Effector memory CD8-positive, alpha-beta T cell (primary cell): ENCODE measurements around the gene ITIH2.
"Not testable (repeated sequence)": the region's sequence is repeated elsewhere in the genome, so short reads cannot be mapped to it uniquely, and the experiment has no call there.

Source experiments
- ATAC-seq: fragments of 150-1000 bp; cut with Tn5 transposase; replicated peaks from 2 replicates; pipeline ENCODE4 v1.10.0; 2021; ENCODE audit warnings: mild to moderate bottlenecking, moderate library complexity
- DNase-seq, 3 experiments: peaks; one replicate each; pipeline ENCODE4 v3.0.0; 2021
- H3K27ac Mint-ChIP-seq, 2 donors: one replicate each; pipeline ENCODE4 v1.8.0; 2022; ENCODE audit warnings: mild to moderate bottlenecking in 2 of 2, mixed read lengths in 2 of 2, moderate library complexity in 2 of 2
- H3K27me3 Mint-ChIP-seq, 2 donors: one replicate each; pipeline ENCODE4 v1.8.0; 2022; ENCODE audit warnings: mixed read lengths in 2 of 2
- H3K36me3 Mint-ChIP-seq: one replicate; pipeline ENCODE4 v1.8.0; 2022; ENCODE audit warnings: mild to moderate bottlenecking, moderate library complexity, mixed read lengths; ENCODE audit not compliant: insufficient read depth
- H3K4me1 Mint-ChIP-seq, 2 donors: one replicate each; pipeline ENCODE4 v1.8.0; 2022; ENCODE audit warnings: low read depth in 2 of 2, mixed read lengths in 2 of 2
- H3K4me3 Mint-ChIP-seq, 2 donors: one replicate each; pipeline ENCODE4 v1.8.0; 2022; ENCODE audit warnings: mild to moderate bottlenecking in 2 of 2, mixed read lengths in 2 of 2, moderate library complexity in 2 of 2
- H3K9me3 Mint-ChIP-seq, 2 donors: one replicate each; pipeline ENCODE4 v1.8.0; 2022; ENCODE audit warnings: mixed read lengths in 2 of 2

Gene ITIH2

DNA sequence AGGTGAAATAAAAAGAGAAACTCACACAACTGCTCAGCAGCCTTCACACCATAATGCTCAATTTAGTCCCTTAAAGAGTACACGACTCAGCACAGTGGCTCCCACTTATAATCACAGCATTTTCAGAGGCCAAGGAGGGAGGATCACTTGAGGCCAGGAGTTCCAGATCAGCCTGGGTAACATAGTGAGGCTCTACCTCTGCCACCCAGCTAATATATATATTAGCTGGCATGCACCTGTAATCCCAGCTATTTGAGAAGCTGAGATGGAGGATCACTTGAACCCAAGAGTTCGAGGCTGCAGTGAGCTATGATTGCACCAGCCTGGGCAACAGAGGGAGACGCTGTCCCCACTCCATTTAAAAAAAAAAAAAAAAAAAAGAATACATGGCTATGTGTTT lies 2.2 kb downstream of the ITIH2 start:
- ATAC-seq (no peak), DNase-seq (no peak)
- no peak overlapping the region for H3K27ac Mint-ChIP-seq
- no peaks in the 10 kb centered on the region for H3K36me3 Mint-ChIP-seq
- no peaks in the 10 kb centered on the region for H3K4me1 Mint-ChIP-seq
- H3K9me3 Mint-ChIP-seq: no peaks in the 10 kb centered on the region
- H3K4me3 Mint-ChIP-seq: no peak overlapping the region
- peaks cover 47 to 67% of the 10 kb centered on the region in 2 donors for H3K27me3 Mint-ChIP-seq

DNA sequence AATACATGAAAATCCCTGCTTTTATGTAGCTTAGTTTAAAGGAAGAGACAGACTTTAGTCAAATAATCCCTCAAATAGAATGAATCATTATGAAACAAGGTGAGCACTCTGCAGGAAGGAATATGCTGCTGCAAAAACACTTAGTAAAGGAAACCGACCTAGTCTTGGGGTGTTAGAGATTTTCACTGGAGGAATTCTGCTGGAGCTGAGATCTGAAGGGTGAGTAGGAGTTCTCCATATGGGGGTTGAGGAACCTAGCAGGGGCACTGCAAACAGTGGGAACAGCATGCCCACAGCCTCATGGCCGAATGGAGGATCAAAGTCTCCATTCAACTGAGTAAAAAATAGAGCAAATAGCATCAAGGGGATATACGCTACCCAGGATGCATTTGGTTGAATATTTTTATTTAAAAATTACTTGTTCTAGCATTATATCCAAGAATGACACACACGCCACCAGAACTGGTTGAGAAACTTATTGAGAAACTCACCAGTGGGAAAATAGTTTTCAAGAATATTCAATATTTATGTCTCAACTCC lies 3.5 kb downstream of the ITIH2 start:
- no peak for ATAC-seq
- Mint-ChIP-seq H3K4me3 (no peak overlapping the region), H3K4me1 (no peaks in the 10 kb centered on the region), H3K9me3 (no peaks in the 10 kb centered on the region), H3K27ac (no peak overlapping the region), H3K27me3 (peaks cover 46 to 69% of the 10 kb centered on the region in 2 donors), H3K36me3 (no peaks in the 10 kb centered on the region)
- DNase-seq: no peak

DNA sequence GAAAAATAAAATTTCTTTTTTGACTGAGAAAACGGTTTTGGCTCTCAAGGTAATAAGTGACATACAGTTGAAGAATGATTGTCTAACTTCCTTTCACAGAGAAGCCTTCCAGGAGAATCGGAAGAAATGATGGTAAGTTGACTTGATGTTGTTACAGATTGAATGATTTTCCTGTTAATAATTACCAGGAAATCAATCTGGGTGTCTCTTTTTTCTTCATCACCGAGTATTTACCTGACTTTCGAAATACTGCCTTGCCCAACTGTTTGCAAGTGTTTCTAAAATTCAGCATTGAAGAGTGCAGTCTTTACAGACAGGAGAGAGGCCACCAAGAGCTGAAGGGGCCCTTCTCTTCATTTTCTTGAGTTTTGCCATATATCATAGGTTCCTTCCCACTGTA lies 4.0 kb downstream of the ITIH2 start:
- DNase-seq: no peak
- no peaks in the 10 kb centered on the region for H3K36me3 Mint-ChIP-seq
- no peaks in the 10 kb centered on the region for H3K9me3 Mint-ChIP-seq
- no peak for ATAC-seq
- peaks cover 44 to 69% of the 10 kb centered on the region in 2 donors for H3K27me3 Mint-ChIP-seq
- no peak overlapping the region for H3K27ac Mint-ChIP-seq
- no peaks in the 10 kb centered on the region for H3K4me1 Mint-ChIP-seq
- no peak overlapping the region for H3K4me3 Mint-ChIP-seq

DNA sequence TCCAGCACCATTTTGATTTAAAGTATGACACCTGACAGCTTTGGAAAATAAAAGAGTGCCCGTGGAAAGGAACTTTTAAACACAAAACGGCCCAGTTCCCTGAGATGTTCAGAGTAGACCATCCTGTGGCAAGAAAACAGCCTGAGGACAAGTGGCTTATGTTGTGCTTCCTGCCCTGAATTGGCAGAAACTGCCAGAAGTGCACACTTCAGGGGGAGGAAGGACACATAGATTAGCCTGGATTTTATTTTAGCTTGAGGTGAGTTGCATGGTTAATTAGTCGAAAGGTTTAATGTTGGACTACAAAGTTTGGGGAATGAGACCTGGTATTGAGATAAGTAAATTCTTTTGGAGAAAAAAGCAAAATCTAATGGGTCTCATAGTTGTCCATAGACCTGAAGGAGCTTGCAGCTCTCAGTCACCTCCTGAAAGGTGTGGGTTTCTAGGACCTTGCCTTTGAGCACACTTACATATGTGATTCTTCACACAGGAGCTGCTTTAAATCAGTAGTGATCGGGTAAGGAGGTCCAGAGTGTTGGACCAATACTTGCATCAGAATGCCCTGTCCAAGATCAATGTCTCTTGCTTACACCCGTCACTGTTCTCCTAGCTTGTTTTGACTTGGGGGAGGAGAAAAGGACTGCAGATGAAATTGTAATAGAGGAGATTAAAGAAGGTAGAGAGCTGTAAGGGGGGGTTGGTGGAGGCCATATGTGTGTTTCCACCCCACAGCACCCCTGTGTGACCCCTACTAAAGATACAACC lies 4.9 kb downstream of the ITIH2 start:
- H3K36me3 Mint-ChIP-seq: no peaks in the 10 kb centered on the region
- no peak for DNase-seq

DNA sequence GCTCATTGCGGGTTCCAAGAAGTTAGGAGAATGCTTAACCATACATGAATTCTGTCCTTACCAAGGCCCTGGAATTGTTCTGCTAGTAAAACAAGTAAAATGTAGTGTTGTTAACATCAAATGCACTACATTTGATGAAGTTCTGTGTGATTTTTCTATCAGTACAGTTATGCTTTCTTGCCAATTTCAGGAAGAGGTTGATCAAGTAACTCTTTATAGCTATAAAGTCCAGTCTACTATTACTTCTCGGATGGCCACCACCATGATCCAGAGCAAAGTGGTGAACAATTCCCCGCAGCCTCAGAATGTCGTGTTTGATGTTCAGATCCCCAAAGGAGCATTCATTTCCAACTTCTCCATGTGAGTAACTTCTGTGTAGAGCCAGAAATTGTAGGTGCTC lies 5.7 kb downstream of the ITIH2 start:
- no peaks in the 10 kb centered on the region for H3K4me1 Mint-ChIP-seq
- H3K27me3 Mint-ChIP-seq: peaks cover 36 to 65% of the 10 kb centered on the region in 2 donors
- no peaks in the 10 kb centered on the region for H3K9me3 Mint-ChIP-seq
- DNase-seq: no peak
- H3K4me3 Mint-ChIP-seq: no peak overlapping the region
- no peak for ATAC-seq
- no peaks in the 10 kb centered on the region for H3K36me3 Mint-ChIP-seq
- no peak overlapping the region for H3K27ac Mint-ChIP-seq

More for the DNA sequence above, 4.9 kb downstream of the ITIH2 start:
- Mint-ChIP-seq H3K4me3 (no peak overlapping the region), H3K9me3 (no peaks in the 10 kb centered on the region), H3K27ac (no peak overlapping the region), H3K4me1 (no peaks in the 10 kb centered on the region), H3K27me3 (peaks cover 44 to 69% of the 10 kb centered on the region in 2 donors)
- no peak for ATAC-seq

DNA sequence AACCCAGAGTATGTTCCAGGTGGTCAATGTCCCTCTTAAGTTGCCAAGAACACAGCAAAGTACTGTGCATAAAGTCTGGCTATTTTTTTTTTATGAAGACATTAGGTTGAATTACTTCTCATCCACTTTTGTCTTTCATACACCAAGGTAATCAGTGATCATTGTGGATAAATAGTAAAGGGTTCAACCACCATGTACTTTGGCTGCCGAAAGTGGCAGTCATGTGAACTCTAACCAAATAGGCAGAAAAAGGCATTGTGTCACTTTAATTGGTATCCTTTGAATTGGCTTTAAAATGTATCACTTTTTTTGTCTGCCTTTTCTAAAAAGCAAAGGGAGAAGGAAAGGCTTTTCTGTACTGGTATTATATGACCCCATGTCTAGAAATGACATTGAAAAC lies 7.3 kb downstream of the ITIH2 start:
- ATAC-seq (no peak), DNase-seq (no peak)
- H3K4me3 Mint-ChIP-seq: no peak overlapping the region

DNA sequence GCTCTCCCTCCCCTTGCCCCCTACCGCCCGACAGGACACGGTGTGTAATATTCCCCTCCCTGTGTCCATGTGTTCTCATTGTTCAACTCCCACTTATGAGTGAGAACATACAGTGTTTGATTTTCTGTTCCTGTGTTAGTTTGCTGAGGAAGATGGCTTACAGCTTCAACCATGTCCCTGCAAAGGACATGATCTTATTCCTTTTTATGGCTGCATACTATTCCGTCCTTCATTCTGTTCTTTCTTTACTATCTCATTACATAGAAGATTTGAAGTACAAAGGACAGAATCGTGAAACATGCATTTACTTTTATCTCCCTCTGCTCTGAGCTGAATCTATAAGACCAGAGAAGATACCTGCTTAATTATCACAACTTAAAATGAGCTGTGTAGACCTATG lies 8.0 kb downstream of the ITIH2 start:
- peaks cover 34 to 64% of the 10 kb centered on the region in 2 donors for H3K27me3 Mint-ChIP-seq
- H3K9me3 Mint-ChIP-seq, H3K27ac Mint-ChIP-seq, H3K36me3 Mint-ChIP-seq, H3K4me1 Mint-ChIP-seq, DNase-seq, H3K4me3 Mint-ChIP-seq, ATAC-seq: not testable (repeated sequence)

More for the DNA sequence above, 7.3 kb downstream of the ITIH2 start:
- H3K4me1 Mint-ChIP-seq: no peaks in the 10 kb centered on the region
- H3K27me3 Mint-ChIP-seq: peaks cover 34 to 64% of the 10 kb centered on the region in 2 donors
- no peaks in the 10 kb centered on the region for H3K9me3 Mint-ChIP-seq
- no peak overlapping the region for H3K27ac Mint-ChIP-seq
- no peaks in the 10 kb centered on the region for H3K36me3 Mint-ChIP-seq

DNA sequence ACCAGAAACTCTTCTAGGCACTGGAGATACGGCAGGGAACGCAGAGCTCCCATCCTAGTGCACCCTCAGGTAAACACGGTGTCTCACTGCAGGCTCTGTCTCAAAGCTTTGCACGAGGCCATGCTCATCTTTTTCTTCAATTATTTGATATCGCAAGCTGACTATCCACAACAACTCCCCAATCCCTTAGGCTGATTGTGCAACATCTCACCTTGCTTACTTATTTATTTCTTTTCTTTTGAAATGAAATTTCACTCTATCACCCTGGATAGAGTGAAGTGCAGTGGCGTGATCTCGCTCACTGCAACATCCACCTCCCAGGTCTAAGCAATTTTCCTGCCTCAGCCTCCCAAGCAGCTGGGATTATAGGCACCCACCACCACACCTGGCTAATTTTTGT lies 12.4 kb downstream of the ITIH2 start:
- Mint-ChIP-seq H3K27ac (no peak overlapping the region), H3K27me3 (peaks cover 53 to 70% of the 10 kb centered on the region in 2 donors), H3K36me3 (no peaks in the 10 kb centered on the region), H3K4me1 (peaks cover 0 to 1% of the 10 kb centered on the region in 2 donors), H3K4me3 (no peak overlapping the region), H3K9me3 (no peaks in the 10 kb centered on the region)
- DNase-seq: no peak
- ATAC-seq: no peak

DNA sequence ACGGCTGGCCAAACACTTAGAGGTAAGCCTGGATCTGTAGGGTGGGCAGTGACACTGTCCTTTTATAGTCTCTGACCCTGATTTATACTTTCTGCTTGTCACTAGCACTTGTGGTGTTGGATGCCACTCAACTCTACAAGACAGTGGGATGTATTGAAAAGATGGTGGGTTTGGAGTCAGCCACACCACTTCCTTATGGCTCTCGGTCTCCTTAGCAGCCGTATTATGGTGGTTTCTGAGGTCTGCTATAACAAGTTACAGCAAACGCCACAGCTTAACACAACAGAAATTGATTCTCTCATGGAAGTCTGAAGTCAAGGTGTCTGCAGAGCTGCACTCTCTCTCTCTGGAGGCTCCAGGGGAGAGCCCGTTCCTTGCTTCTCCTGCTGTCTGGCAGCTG lies 14.7 kb downstream of the ITIH2 start:
- Mint-ChIP-seq H3K27me3 (peaks cover 45 to 48% of the 10 kb centered on the region in 2 donors), H3K9me3 (no peaks in the 10 kb centered on the region), H3K4me3 (no peak overlapping the region), H3K27ac (no peak overlapping the region), H3K36me3 (no peaks in the 10 kb centered on the region), H3K4me1 (peaks cover 0 to 1% of the 10 kb centered on the region in 2 donors)
- ATAC-seq (no peak), DNase-seq (no peak)

DNA sequence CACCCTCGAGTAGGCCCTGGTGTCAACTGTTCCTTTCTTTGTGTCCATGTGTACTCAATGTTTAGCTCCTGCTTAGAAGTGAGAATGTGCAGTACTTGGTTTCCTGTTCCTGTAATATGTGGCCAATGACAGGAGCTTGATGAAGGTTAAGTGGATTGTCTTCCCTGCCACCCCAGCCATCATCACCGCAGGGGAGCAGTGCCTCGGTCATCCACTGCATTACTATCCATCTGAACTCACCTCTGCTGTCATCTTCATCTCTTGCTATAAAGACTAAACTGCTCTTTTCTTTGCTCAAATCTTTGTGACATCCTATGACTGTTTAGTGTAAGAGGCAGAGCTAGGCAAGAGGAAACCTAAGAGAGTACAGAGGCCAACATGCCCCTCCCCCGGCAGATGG lies 15.6 kb downstream of the ITIH2 start:
- Mint-ChIP-seq H3K4me1 (peaks cover 0 to 1% of the 10 kb centered on the region in 2 donors), H3K27me3 (peaks cover 40 to 49% of the 10 kb centered on the region in 2 donors), H3K27ac (no peak overlapping the region), H3K4me3 (no peak overlapping the region), H3K9me3 (no peaks in the 10 kb centered on the region), H3K36me3 (no peaks in the 10 kb centered on the region)
- ATAC-seq (no peak), DNase-seq (no peak)

DNA sequence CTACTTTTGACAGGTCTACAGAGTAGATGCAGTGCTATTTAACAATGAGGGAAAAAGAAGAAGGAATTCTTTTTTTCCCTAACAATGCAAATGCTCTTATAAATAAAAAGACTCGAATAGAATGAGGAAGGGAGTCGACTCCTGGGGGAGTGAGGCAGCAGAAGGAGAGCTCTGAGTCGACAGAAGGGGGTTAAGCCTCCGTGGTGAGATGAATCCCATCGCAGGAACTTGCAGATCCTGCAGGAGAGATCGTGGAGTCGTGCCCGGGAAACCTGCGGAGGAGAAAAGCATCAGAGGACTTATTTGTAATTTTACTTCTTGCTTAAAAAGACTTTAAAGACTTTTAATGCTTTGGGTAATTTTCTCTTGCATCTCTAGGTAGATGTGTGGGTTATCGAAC lies 17.4 kb downstream of the ITIH2 start:
- DNase-seq: no peak
- Mint-ChIP-seq H3K27ac (no peak overlapping the region), H3K4me3 (no peak overlapping the region), H3K27me3 (peaks cover 29 to 49% of the 10 kb centered on the region in 2 donors), H3K4me1 (peaks cover 0 to 1% of the 10 kb centered on the region in 2 donors), H3K36me3 (no peaks in the 10 kb centered on the region), H3K9me3 (no peaks in the 10 kb centered on the region)
- no peak for ATAC-seq

DNA sequence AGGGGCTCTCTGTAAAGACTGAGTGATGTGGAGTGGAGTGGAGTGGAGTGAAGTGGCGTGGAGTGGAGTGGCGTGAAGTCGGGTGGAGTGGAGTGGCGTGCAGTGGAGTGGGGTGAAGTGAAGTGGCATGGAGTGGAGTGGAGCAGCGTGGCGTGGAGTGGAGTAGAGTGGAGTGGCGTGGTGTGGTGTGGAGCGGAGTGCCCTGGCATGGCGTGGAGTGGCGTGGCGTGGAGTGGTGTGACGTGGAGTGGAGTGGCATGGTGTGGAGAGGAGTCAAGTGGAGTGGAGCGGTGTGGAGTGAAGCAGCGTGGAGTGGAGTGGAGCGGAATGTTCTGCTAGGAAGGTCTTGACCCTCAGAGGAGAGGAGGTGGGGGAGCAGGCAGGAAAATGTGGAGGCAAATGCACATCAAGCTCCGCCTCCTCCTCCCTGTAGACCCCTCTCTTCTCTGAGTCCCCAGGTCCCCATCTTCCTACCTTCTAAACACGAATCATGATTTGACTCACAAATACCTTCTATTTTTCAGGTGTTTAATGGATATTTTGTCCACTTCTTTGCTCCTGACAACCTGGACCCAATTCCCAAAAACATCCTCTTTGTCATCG lies 19.9 kb downstream of the ITIH2 start:
- Mint-ChIP-seq H3K27ac (no peak overlapping the region), H3K4me1 (no peaks in the 10 kb centered on the region), H3K9me3 (no peaks in the 10 kb centered on the region), H3K36me3 (no peaks in the 10 kb centered on the region), H3K4me3 (no peak overlapping the region), H3K27me3 (peaks cover 9 to 32% of the 10 kb centered on the region in 2 donors)
- ATAC-seq: no peak
- DNase-seq: no peak

DNA sequence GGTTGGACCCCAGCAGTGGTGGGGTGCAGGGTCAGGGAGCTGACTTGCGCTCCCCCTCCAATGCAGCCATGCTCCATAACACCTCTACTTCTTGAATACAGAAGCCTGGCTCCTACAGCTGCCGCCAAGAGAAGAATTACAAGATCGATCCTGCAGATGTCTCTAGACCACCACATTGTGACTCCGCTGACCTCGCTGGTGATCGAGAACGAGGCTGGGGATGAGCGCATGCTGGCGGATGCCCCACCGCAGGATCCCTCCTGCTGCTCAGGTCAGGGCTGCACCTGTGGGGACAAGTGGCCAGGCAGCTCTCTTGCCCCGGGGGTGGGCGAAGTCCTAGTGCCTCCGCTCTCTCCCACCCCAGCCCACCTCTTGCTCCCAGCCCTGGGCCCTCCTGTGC lies 31.7 kb downstream of the ITIH2 start:
- Mint-ChIP-seq H3K27ac (no peak overlapping the region), H3K36me3 (no peaks in the 10 kb centered on the region), H3K9me3 (no peaks in the 10 kb centered on the region), H3K4me1 (no peaks in the 10 kb centered on the region), H3K27me3 (peaks cover 10 to 29% of the 10 kb centered on the region in 2 donors), H3K4me3 (no peak overlapping the region)
- ATAC-seq (no peak), DNase-seq (no peak)
